ENCODE results near the gene GAS2L2.

DNA sequence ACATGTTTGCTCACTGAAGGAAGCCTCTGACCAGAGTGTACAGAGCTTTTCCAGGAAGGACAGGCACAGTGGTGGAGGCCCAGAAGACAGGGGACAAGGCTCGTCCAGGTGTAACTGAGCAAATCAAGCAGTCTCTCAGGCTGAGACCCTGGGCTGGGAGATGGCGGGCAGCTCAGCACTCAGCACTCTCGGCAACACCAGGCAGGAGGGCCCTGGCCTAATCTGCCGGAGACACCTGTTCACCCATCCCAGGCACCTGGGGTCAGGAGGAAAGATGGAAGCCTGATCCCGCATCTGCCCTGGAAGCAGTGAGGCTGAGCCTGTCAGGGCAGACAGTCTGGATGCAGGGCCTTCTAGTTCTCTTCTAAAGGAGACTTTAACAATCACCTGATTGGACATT, 16.8 kb downstream of the GAS2L2 start:
- TF ChIP-seq POLR2AphosphoS5 (IDR thresholded peaks at IDR 0.05) (no peak), POLR2A (IDR thresholded peaks at IDR 0.05) (no peak)
- TF ChIP-seq, protein P1, sequence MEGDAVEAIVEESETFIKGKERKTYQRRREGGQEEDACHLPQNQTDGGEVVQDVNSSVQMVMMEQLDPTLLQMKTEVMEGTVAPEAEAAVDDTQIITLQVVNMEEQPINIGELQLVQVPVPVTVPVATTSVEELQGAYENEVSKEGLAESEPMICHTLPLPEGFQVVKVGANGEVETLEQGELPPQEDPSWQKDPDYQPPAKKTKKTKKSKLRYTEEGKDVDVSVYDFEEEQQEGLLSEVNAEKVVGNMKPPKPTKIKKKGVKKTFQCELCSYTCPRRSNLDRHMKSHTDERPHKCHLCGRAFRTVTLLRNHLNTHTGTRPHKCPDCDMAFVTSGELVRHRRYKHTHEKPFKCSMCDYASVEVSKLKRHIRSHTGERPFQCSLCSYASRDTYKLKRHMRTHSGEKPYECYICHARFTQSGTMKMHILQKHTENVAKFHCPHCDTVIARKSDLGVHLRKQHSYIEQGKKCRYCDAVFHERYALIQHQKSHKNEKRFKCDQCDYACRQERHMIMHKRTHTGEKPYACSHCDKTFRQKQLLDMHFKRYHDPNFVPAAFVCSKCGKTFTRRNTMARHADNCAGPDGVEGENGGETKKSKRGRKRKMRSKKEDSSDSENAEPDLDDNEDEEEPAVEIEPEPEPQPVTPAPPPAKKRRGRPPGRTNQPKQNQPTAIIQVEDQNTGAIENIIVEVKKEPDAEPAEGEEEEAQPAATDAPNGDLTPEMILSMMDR (IDR thresholded peaks at IDR 0.05) = no peak

Data from sigmoid colon (tissue), 4 donors.